Measurements from ENCODE around the gene DLGAP4. TPM values are rescaled to one million over a fixed set of nuclear protein-coding genes. Genes with fewer than 3 reads are reported as not detected.

DLGAP4 gene
- 23.4 and 24.4 TPM in 2 replicates for total RNA-seq

GRCh38 chr20:36305602-36306551 lies at the start of gene DLGAP4:
TSS of gene DLGAP4 (plus strand) at chr20:36306339. CDS start at chr20:36431718, 125,379 bp downstream.

GRCh38 chr20:36541227-36541767 lies 235.2 kb downstream of the DLGAP4 start, which contains the start of gene MYL9:
TSS of gene MYL9 (plus strand) at chr20:36541519. CDS start at chr20:36544885, 3,366 bp downstream.

GRCh38 chr20:36573103-36573797 lies 267.1 kb downstream of the DLGAP4 start, which contains the start of gene TGIF2:
TSS of gene TGIF2 (plus strand) at chr20:36573597. CDS start at chr20:36578775, 5,178 bp downstream.

Other genes starting within 250 kb of the DLGAP4 start
- gene EPB41L1, start 151.6 kb upstream of the DLGAP4 start, total RNA-seq, result 16.5 and 28.2 TPM in 2 replicates
- gene AAR2, start 69.9 kb upstream of the DLGAP4 start, total RNA-seq, result 27.9 and 34.0 TPM in 2 replicates
- 83.9 and 230 TPM in 2 replicates for gene MYL9, start 235.2 kb downstream of the DLGAP4 start, total RNA-seq